Measurements from ENCODE around the gene VASP. TPM values are rescaled to one million over a fixed set of nuclear protein-coding genes. Genes with fewer than 3 reads are reported as not detected.

VASP gene
- total and polyA plus RNA-seq, 2 of the 13 experiments (the other 11 are each of a cell fraction or from before 2014, with no cell fraction given), result 41.8 to 67.1 TPM

DNA sequence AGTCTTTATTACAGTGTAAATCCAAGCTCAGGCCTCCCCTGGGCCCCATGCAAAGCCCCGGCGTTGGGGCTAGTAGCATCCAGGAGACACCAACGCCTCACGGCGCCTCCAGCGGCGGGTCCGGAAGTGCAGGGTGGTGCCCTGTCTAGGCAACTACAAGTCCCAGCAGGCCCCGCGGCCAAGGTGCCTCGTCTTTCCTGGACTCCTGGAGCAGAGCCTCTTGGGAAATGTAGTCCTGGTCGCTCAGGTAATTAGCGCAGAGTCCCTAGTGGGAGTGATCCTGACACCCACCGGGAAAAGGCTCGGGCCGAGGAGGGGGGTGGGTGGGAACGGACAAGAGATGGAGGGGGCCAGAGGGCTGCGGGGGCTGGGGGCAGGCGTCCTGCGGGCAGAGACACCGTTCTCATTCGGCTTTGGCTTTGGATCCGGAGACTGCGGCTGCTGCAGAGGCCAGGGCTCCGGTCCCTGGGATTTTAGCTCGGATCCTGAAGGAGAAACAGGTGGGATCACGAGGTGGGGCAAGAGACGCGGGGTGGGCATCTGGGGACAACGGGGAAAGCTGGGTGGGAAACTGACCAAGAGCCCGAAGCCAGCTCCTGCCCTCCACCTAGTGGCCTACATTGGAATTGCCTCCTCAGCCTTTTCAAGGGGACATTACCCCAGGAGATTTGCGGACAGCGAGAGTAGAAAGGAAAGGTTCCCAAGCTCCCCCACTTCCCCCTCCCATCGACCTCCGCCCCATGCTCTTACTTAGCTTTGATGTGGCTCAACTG, 21.8 kb upstream of the VASP start (continued):
- TF ChIP-seq, protein P1, sequence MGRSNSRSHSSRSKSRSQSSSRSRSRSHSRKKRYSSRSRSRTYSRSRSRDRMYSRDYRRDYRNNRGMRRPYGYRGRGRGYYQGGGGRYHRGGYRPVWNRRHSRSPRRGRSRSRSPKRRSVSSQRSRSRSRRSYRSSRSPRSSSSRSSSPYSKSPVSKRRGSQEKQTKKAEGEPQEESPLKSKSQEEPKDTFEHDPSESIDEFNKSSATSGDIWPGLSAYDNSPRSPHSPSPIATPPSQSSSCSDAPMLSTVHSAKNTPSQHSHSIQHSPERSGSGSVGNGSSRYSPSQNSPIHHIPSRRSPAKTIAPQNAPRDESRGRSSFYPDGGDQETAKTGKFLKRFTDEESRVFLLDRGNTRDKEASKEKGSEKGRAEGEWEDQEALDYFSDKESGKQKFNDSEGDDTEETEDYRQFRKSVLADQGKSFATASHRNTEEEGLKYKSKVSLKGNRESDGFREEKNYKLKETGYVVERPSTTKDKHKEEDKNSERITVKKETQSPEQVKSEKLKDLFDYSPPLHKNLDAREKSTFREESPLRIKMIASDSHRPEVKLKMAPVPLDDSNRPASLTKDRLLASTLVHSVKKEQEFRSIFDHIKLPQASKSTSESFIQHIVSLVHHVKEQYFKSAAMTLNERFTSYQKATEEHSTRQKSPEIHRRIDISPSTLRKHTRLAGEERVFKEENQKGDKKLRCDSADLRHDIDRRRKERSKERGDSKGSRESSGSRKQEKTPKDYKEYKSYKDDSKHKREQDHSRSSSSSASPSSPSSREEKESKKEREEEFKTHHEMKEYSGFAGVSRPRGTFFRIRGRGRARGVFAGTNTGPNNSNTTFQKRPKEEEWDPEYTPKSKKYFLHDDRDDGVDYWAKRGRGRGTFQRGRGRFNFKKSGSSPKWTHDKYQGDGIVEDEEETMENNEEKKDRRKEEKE (IDR thresholded peaks at IDR 0.05), result no peak
- TF ChIP-seq YEATS2 (CRISPR knock-in tag; IDR thresholded peaks at IDR 0.05; ENCODE audit: borderline replicate concordance) (no peak), EP300 (IDR thresholded peaks at IDR 0.05; ENCODE audit: low read depth in 2 of 2, low read length in 2 of 2) (peak in 1 of 2 experiments; percentile 4; a peak in 1 of 4 replicates), EP300 (CRISPR knock-in tag; IDR thresholded peaks at IDR 0.05; ENCODE audit: borderline replicate concordance) (no peak), GATAD2A (CRISPR knock-in tag; IDR thresholded peaks at IDR 0.05) (0 out of 2 replicates have a peak, but pooled peaks have one; percentile 14), RORA (CRISPR knock-in tag; IDR thresholded peaks at IDR 0.05) (no peak), ZNF598 (CRISPR knock-in tag; IDR thresholded peaks at IDR 0.05; ENCODE audit: borderline replicate concordance) (no peak), KDM6A (CRISPR knock-in tag; IDR thresholded peaks at IDR 0.05; ENCODE audit: low read depth) (no peak), EED (CRISPR knock-in tag; IDR thresholded peaks at IDR 0.05) (no peak), EZH2 (conservative IDR thresholded peaks at IDR 0.05; ENCODE audit: low read depth, low read length) (no peak), SALL1 (CRISPR knock-in tag; IDR thresholded peaks at IDR 0.05) (peak; percentile 30; the same call in 1 of the 2 replicates), ZNF703 (CRISPR knock-in tag; IDR thresholded peaks at IDR 0.05; ENCODE audit: borderline replicate concordance) (no peak), POLR2G (IDR thresholded peaks at IDR 0.05; ENCODE audit: low read depth, low read length) (no peak), ZNF446 (CRISPR knock-in tag; IDR thresholded peaks at IDR 0.05) (no peak), ZKSCAN5 (CRISPR knock-in tag; IDR thresholded peaks at IDR 0.05) (no peak), ZNF772 (CRISPR knock-in tag; IDR thresholded peaks at IDR 0.05) (no peak), FOXA3 (CRISPR knock-in tag; IDR thresholded peaks at IDR 0.05) (no peak), ARID5B (CRISPR knock-in tag; IDR thresholded peaks at IDR 0.05) (no peak; the same call in 1 of the 2 replicates), NCOA1 (CRISPR knock-in tag; IDR thresholded peaks at IDR 0.05) (no peak), HOXA7 (CRISPR knock-in tag; IDR thresholded peaks at IDR 0.05) (no peak), ZSCAN9 (CRISPR knock-in tag; IDR thresholded peaks at IDR 0.05; ENCODE audit: borderline replicate concordance) (0 out of 2 replicates have a peak, but pooled peaks have one; percentile 27), ZNF619 (CRISPR knock-in tag; IDR thresholded peaks at IDR 0.05) (peak; percentile 85), TFDP2 (CRISPR knock-in tag; IDR thresholded peaks at IDR 0.05) (0 out of 2 replicates have a peak, but pooled peaks have one; percentile 15), ZBTB21 (CRISPR knock-in tag; IDR thresholded peaks at IDR 0.05) (no peak)
